Skin of body (tissue), 3 donors: Measurements from ENCODE around the gene PYROXD2. TPM values are rescaled to one million over a fixed set of nuclear protein-coding genes. Genes with fewer than 3 reads are reported as not detected.

Experiments used
- DNase-seq: peaks from one replicate; lab custom pipeline; 2025; lab: John Stamatoyannopoulos, UW
- small RNA-seq: library from RNA; depleted of rRNA; stranded (forward); fragments of <200 nt; gene quantifications from one replicate; pipeline ENCODE3, GENCODE V24; 2014; ENCODE audit warnings: low replicate concordance
- total RNA-seq: library from RNA; depleted of rRNA; stranded (reverse); fragments of >200 nt; gene quantifications from one replicate; pipeline ENCODE4 v1.2.3, GENCODE V29; 2014

PYROXD2 gene
- total RNA-seq, 1 donor from 2014 or later: 9.2 TPM

- DNase-seq: no peak
Measured at GRCh38 chr10:98337484-98337883, 77.5 kb downstream of the PYROXD2 start.

Small RNA genes within 50 kb of the gene (small RNA-seq; reads per million reads assigned to genes)
- gene MIR4685: not detected

Other genes starting within 250 kb of the PYROXD2 start
- gene LOXL4, start 147.0 kb downstream of the PYROXD2 start, total RNA-seq: 5.0 TPM
- 16.8 TPM for gene HPS1, start 31.8 kb upstream of the PYROXD2 start, total RNA-seq